ENCODE results near the gene DNAH2.
"Not testable (repeated sequence)": the region's sequence is repeated elsewhere in the genome, so short reads cannot be mapped to it uniquely, and the experiment has no call there.

Gene DNAH2

DNA sequence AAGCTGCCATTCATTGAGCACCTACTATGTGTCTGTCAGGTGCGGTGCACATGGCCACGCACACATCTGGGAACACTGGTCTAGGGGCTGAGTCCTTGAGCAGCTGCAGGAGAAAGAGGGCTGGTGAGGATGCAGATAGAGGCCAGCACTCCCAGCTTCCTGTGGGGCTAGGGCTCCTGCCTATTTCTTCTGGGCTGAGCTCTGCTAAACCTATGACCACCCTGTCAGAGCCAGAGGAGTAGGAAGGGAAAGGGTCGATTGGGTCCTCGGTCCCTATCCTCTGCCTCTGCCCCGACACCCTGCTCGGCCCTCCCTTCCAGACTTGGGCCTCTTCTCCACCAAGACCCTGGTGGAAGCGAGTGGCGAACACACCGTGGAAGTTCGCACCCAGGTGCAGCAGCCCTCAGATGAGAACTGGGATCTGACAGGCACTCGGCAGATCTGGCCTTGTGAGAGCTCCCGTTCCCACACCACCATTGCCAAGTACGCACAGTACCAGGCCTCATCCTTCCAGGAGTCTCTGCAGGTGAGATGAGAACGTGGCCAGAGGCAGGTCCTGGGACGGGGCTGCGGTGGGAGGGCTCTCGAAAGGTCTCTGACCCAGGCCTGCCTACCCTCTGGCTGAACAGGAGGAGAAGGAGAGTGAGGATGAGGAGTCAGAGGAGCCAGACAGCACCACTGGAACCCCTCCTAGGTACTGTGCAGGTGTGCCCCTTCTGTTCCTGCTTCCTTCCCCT is 133.3 kb downstream of the DNAH2 start:
- DNase-seq (ENCODE audit: low read depth) = no peak

DNA sequence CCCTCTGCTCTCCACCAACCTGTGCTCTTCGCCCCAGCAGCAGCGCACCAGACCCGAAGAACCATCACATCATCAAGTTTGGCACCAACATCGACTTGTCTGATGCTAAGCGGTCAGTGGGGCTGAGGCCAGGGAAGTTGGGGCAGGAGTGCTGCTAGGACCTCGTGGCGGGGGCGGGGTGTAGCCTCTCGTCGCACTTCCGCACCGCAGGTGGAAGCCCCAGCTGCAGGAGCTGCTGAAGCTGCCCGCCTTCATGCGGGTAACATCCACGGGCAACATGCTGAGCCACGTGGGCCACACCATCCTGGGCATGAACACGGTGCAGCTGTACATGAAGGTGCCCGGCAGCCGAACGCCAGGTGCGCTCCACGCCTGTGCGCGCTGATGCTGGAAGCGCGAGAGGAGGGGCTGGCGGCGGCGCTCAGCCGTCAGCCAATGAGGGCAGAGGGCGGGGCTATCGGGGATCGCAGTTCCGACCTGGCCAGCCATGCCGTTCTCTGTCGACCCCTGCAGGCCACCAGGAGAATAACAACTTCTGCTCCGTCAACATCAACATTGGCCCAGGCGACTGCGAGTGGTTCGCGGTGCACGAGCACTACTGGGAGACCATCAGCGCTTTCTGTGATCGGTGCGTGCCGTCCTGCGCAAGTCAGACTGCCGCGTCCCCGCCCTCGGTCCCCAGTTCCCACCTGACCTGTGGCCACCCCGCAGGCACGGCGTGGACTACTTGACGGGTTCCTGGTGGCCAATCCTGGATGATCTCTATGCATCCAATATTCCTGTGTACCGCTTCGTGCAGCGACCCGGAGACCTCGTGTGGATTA is 134.1 kb downstream of the DNAH2 start:
- DNase-seq (ENCODE audit: low read depth) = peak; percentile 88

- DNase-seq (ENCODE audit: low read depth) = no peak
These were observed 134.7 kb downstream of the DNAH2 start for GRCh38 chr17:7852262-7852670.

DNA sequence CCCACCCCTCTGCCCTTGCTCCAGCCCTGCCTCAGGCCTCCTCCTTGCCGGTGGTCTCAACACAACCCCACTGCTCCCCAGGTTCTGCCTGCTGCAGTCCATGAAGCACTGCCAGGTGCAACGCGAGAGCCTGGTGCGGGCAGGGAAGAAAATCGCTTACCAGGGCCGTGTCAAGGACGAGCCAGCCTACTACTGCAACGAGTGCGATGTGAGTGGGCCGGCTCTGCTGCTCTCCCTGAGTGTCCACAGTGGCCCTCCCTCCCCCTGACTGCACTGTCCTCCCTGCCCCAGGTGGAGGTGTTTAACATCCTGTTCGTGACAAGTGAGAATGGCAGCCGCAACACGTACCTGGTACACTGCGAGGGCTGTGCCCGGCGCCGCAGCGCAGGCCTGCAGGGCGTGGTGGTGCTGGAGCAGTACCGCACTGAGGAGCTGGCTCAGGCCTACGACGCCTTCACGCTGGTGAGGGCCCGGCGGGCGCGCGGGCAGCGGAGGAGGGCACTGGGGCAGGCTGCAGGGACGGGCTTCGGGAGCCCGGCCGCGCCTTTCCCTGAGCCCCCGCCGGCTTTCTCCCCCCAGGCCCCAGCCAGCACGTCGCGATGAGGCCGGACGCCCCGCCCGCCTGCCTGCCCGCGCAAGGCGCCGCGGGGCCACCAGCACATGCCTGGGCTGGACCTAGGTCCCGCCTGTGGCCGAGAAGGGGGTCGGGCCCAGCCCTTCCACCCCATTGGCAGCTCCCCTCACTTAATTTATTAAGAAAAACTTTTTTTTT is 135.6 kb downstream of the DNAH2 start:
- DNase-seq (ENCODE audit: low read depth) = no peak

GRCh38 chr17:7853691-7854038 is 136.1 kb downstream of the DNAH2 start:
- no peak for DNase-seq (ENCODE audit: low read depth)

DNA sequence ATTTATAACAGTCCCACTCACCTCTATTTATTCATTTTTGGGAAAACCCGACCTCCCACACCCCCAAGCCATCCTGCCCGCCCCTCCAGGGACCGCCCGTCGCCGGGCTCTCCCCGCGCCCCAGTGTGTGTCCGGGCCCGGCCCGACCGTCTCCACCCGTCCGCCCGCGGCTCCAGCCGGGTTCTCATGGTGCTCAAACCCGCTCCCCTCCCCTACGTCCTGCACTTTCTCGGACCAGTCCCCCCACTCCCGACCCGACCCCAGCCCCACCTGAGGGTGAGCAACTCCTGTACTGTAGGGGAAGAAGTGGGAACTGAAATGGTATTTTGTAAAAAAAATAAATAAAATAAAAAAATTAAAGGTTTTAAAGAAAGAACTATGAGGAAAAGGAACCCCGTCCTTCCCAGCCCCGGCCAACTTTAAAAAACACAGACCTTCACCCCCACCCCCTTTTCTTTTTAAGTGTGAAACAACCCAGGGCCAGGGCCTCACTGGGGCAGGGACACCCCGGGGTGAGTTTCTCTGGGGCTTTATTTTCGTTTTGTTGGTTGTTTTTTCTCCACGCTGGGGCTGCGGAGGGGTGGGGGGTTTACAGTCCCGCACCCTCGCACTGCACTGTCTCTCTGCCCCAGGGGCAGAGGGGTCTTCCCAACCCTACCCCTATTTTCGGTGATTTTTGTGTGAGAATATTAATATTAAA is 136.7 kb downstream of the DNAH2 start:
- no peak for DNase-seq (ENCODE audit: low read depth)

GRCh38 chr17:7854851-7855659 is 137.5 kb downstream of the DNAH2 start, which contains the start of gene TMEM88:
TMEM88 (plus strand) TSS chr17:7855066; CDS start chr17:7855075, 9 bp downstream.
- no peak for DNase-seq (ENCODE audit: low read depth)

DNA sequence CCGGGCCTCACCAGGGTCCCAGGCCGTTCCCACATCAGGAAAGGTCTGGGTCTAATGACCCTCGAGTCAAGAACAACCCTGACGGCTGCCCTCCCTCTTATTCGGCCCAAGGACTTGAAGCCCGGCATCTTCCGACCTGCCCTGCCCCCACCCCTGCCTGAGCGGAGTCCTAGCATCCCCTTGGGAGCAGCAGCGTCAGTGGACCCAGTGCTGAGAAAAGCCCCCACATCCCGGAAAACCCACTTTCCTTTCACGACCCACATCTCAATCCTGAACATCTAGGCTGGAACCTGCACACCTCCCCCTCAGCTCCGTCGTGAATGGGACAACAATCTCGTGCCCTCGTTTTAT is 138.1 kb downstream of the DNAH2 start:
- no peak for DNase-seq (ENCODE audit: low read depth)

DNA sequence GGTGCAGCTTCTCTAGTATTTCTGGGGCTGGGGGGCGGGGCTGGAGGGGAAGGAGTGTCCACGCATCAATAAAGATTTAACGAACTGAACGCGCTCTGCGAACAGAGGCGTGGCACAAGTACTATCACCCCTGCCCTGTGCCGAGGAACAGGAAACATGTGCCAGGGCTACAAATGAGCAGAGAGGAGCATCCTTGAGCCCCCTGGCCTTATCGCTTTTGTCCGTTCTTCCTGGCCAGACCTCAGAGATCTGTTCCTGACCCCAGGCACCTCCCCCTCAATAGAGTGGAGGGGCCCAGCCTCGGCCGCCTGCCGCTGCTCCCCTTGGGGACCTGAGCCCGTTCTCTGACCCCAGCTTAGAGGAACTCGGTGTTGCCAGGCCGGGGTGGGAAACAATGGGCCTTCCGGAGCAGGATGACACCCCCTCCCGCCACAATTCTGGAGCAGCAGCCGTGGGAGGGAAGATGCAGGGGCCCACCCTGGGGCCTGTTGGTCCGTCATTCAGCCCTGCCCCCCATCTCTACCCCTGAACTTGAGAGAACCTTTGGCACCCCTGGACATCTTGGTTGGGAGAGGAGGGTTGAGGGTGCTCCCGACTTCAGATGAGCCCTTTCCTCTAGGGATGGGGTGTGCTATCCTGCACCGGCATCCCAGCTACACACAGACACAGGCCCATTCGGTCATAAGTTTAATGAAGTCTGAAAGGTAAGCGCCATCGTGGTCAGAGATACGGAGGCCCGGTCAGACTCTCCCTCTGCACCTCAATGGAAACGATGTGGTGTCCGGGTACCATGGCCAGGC is 138.7 kb downstream of the DNAH2 start:
- no peak for DNase-seq (ENCODE audit: low read depth)

GRCh38 chr17:7856811-7857712 is 139.5 kb downstream of the DNAH2 start, which contains the start of gene NAA38:
NAA38 (minus strand) TSS chr17:7857559; CDS start chr17:7857463, 96 bp downstream.
- DNase-seq (ENCODE audit: low read depth) = peak; percentile 86

DNA sequence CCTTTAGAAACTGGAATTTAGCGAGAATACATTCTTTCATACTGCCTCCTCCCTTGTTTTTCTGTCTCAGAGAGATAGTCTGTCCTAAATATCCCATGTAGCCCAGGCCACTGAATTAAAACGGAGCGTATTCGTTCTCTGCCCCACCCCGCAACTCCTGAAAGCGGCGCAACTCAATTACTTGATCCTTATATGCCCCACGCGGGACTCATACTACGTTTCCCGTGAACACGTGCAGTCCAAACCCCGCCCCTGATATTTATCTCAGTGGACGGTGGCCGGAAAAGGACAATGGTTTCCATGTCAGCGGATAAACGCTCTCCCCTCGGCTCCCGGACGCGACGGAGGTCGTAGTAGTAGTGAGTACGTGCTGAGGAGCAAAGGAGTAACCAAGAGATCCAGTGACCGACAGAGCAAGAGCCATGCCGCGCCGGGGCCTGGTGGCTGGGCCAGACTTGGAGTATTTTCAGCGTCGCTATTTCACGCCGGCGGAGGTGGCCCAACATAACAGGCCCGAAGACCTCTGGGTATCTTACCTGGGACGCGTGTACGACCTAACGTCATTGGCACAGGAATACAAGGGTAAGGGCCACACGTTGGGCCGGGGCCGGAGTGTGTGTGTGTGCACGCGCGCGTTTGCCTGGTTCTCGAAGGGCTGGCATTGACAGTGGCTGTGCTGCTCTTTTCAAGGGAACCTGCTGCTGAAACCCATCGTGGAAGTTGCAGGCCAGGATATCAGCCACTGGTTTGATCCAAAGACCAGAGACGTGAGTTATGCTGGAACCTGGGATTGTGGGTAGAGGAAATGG is 140.4 kb downstream of the DNAH2 start, which contains the start of gene CYB5D1:
TSS of gene CYB5D1 (plus strand) at position 291 of the 809 bp plus-strand sequence. CDS start at position 423, 132 bp downstream.
- peak; percentile 76 for DNase-seq (ENCODE audit: low read depth)

DNA sequence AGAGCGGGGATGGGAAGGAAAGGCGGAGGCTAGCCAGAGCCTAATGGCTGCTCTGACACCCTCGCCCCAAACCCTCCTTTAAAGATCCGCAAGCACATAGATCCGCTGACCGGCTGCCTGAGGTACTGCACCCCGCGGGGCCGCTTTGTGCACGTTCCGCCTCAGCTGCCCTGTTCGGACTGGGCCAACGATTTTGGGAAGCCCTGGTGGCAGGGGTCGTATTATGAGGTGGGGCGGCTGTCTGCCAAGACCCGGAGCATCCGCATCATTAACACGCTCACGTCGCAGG is 140.9 kb downstream of the DNAH2 start:
- no peak for DNase-seq (ENCODE audit: low read depth)

- no peak for DNase-seq (ENCODE audit: low read depth)
These were observed 141.5 kb downstream of the DNAH2 start for GRCh38 chr17:7859028-7859427.

DNA sequence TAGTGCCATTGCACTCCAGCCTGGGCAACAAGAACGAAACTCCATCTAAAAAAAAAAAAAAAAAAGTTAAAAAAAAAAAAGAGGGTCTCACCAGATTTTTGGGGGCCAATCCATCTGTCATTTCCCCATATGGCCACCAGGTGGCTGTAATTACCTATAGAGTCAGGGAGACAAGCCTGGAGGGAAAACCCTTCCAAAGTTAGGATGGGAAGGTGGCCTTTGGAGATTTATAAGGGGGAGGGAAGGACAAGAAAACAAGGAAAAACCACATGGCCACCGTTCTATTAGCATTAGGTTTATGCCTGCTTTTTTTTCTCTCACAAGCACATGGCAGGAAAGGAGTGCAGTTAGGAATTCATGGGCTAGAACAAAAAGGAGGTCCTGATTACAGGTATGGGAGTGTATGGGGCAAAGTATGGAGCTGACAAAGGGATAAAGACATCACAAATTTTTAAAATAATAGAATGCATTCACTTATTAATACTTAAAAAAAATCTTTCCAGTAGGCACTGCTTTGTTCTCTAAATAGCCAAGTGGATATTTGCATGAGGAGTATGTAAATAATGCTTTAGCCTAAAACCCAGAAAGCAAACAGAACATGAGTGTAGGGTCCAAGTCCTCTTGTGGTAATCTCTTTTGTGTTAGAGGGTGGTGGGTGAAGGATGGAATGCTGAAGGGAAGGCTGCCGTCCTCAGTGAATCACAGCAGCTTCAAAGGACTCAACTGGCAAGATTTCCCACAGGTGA is 145.3 kb downstream of the DNAH2 start:
- no peak for DNase-seq (ENCODE audit: low read depth)

- not testable (repeated sequence) for DNase-seq (ENCODE audit: low read depth)
These were observed 146.8 kb downstream of the DNAH2 start for GRCh38 chr17:7864384-7864783.

- DNase-seq (ENCODE audit: low read depth) = no peak
These were observed 147.6 kb downstream of the DNAH2 start for GRCh38 chr17:7864995-7865650.

GRCh38 chr17:7867881-7868329 is 150.4 kb downstream of the DNAH2 start:
- no peak for DNase-seq (ENCODE audit: low read depth)

All from stimulated activated CD8-positive, alpha-beta memory T cell treated with anti-CD3 and anti-CD28 coated beads, Interleukin-4, amount 100 ng/mL, for 24 hours (primary cell).